ENCODE data around the gene TMTC1. TPM values are rescaled to one million over a fixed set of nuclear protein-coding genes. Genes with fewer than 3 reads are reported as not detected.

Gene TMTC1
- total RNA-seq, 1 experiment from 2014 or later: not detected

- no peaks in the 10 kb centered on the region for H3K27me3 ChIP-seq (replicated peaks; ENCODE audit: control insufficient read depth, insufficient read depth, low read length)
- ChIA-PET CTCF (no interaction called here), POLR2A (no interaction called here)
- intact Hi-C loops (cut with micrococcal nuclease; ENCODE audit: unreplicated experiment): loop anchor here (10.0 kb wide), 1 partner anchor 147 kb away; no protein-coding TSS in a partner anchor
- H3K4me3 ChIP-seq (ENCODE audit: low read depth, low read length): no peak overlapping the region
- no peaks in the 10 kb centered on the region for H3K9me3 ChIP-seq
- H3K27ac Mint-ChIP-seq (ENCODE audit: unreplicated experiment): no peak overlapping the region
- H3K4me3 Mint-ChIP-seq (ENCODE audit: unreplicated experiment): no peak overlapping the region
- H3K4me1 Mint-ChIP-seq (ENCODE audit: low read depth, unreplicated experiment): no peaks in the 10 kb centered on the region
- no peak for DNase-seq
- H3K9me3 Mint-ChIP-seq (ENCODE audit: unreplicated experiment): no peaks in the 10 kb centered on the region
- TF ChIP-seq CTCF (IDR thresholded peaks at IDR 0.05; ENCODE audit: insufficient read depth in 1 of 2, low read depth in 1 of 2, low read length in 1 of 2, severe bottlenecking in 1 of 2, unreplicated experiment in 1 of 2): no peak
- H3K36me3 Mint-ChIP-seq (ENCODE audit: insufficient read depth, unreplicated experiment): no peaks in the 10 kb centered on the region
- H3K4me1 ChIP-seq: no peaks in the 10 kb centered on the region
- BruUV-seq (replicated peaks): no TSS peak
- no peaks in the 10 kb centered on the region for H3K36me3 ChIP-seq (ENCODE audit: control insufficient read depth, insufficient read depth, low read length)
- peaks cover 14% of the 10 kb centered on the region for H3K27me3 Mint-ChIP-seq (ENCODE audit: insufficient read depth, unreplicated experiment)
These were observed 81.5 kb downstream of the TMTC1 start for GRCh38 chr12:29702222-29702621.

- no peak overlapping the region for H3K4me3 ChIP-seq (ENCODE audit: low read depth, low read length)
- no peak for DNase-seq
- H3K4me1 ChIP-seq: no peaks in the 10 kb centered on the region
- ChIA-PET POLR2A (no interaction called here), CTCF (no interaction called here)
- Mint-ChIP-seq H3K9me3 (ENCODE audit: unreplicated experiment) (no peaks in the 10 kb centered on the region), H3K36me3 (ENCODE audit: insufficient read depth, unreplicated experiment) (no peaks in the 10 kb centered on the region), H3K4me1 (ENCODE audit: low read depth, unreplicated experiment) (no peaks in the 10 kb centered on the region), H3K4me3 (ENCODE audit: unreplicated experiment) (no peak overlapping the region), H3K27ac (ENCODE audit: unreplicated experiment) (no peak overlapping the region), H3K27me3 (ENCODE audit: insufficient read depth, unreplicated experiment) (peaks cover 9% of the 10 kb centered on the region)
- H3K36me3 ChIP-seq (ENCODE audit: control insufficient read depth, insufficient read depth, low read length): no peaks in the 10 kb centered on the region
- no peak for TF ChIP-seq CTCF (IDR thresholded peaks at IDR 0.05; ENCODE audit: insufficient read depth in 1 of 2, low read depth in 1 of 2, low read length in 1 of 2, severe bottlenecking in 1 of 2, unreplicated experiment in 1 of 2)
- H3K9me3 ChIP-seq: no peaks in the 10 kb centered on the region
- no peaks in the 10 kb centered on the region for H3K27me3 ChIP-seq (replicated peaks; ENCODE audit: control insufficient read depth, insufficient read depth, low read length)
- intact Hi-C loops (cut with micrococcal nuclease; ENCODE audit: unreplicated experiment): loop anchor here (10.0 kb wide), 1 partner anchor 146 kb away; no protein-coding TSS in a partner anchor
- BruUV-seq (replicated peaks): no TSS peak
These were observed 82.8 kb downstream of the TMTC1 start for GRCh38 chr12:29700761-29701481.

DNA sequence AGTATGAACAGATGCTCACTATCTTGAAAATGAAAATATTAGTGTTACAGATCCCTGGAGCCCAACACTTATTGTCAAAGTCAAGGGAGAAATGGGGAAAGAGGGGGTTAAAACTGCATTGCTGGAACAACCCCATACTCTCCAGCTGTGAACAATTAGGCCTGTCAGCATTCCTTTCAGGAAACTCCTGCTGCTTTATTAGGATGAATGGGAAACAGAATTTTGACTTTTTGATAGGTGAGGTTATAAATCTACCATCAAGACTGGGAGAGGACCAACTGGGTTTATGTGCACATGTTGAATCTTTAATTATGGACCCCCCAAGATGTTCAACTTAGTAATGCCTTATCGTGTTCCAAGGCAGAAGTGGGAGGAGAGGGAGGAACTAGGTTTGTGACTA is 85.0 kb downstream of the TMTC1 start:
- no peaks in the 10 kb centered on the region for H3K9me3 Mint-ChIP-seq (ENCODE audit: unreplicated experiment)
- no peak overlapping the region for H3K4me3 Mint-ChIP-seq (ENCODE audit: unreplicated experiment)
- no peak for TF ChIP-seq CTCF (IDR thresholded peaks at IDR 0.05; ENCODE audit: insufficient read depth in 1 of 2, low read depth in 1 of 2, low read length in 1 of 2, severe bottlenecking in 1 of 2, unreplicated experiment in 1 of 2)
- H3K4me3 ChIP-seq (ENCODE audit: low read depth, low read length): no peak overlapping the region
- ChIA-PET CTCF (no interaction called here), POLR2A (no interaction called here)
- intact Hi-C loops (cut with micrococcal nuclease; ENCODE audit: unreplicated experiment): no loop called here
- peaks cover 11% of the 10 kb centered on the region for H3K27me3 Mint-ChIP-seq (ENCODE audit: insufficient read depth, unreplicated experiment)
- no peaks in the 10 kb centered on the region for H3K4me1 ChIP-seq
- DNase-seq: no peak
- H3K27ac Mint-ChIP-seq (ENCODE audit: unreplicated experiment): no peak overlapping the region
- BruUV-seq (replicated peaks): no TSS peak
- no peaks in the 10 kb centered on the region for H3K4me1 Mint-ChIP-seq (ENCODE audit: low read depth, unreplicated experiment)
- no peaks in the 10 kb centered on the region for H3K9me3 ChIP-seq
- H3K36me3 ChIP-seq (ENCODE audit: control insufficient read depth, insufficient read depth, low read length): no peaks in the 10 kb centered on the region
- no peaks in the 10 kb centered on the region; the same call in 1 of the 2 replicates for H3K27me3 ChIP-seq (replicated peaks; ENCODE audit: control insufficient read depth, insufficient read depth, low read length)
- no peaks in the 10 kb centered on the region for H3K36me3 Mint-ChIP-seq (ENCODE audit: insufficient read depth, unreplicated experiment)
